ENCODE measurements around the gene HRAS.

- TF ChIP-seq CTCF (IDR thresholded peaks at IDR 0.05 in 2 of 3, conservative IDR thresholded peaks at IDR 0.05 in 1 of 3; ENCODE audit: control insufficient read depth in 2 of 3, extremely low read depth in 1 of 3, insufficient read depth in 1 of 3, low read depth in 3 of 3, low read length in 3 of 3) (no peak), MAX (IDR thresholded peaks at IDR 0.05; ENCODE audit: low read depth, low read length) (no peak), POLR2A (IDR thresholded peaks at IDR 0.05; ENCODE audit: low read depth, low read length) (peak; percentile 65; the same call in 1 of the 2 replicates), FOS (IDR thresholded peaks at IDR 0.05; ENCODE audit: borderline replicate concordance, extremely low read depth, insufficient read length) (no peak), KDM1A (IDR thresholded peaks at IDR 0.05; ENCODE audit: borderline replicate concordance) (no peak), MLLT1 (IDR thresholded peaks at IDR 0.05) (peak; percentile 93), NFIC (IDR thresholded peaks at IDR 0.05; ENCODE audit: low read depth, low read length) (no peak), EZH2 (IDR thresholded peaks at IDR 0.05; ENCODE audit: borderline replicate concordance, control insufficient read depth, low read depth, low read length) (no peak), PBX3 (IDR thresholded peaks at IDR 0.05; ENCODE audit: insufficient replicate concordance, low read depth, low read length) (no peak), IKZF1 (conservative IDR thresholded peaks at IDR 0.05) (peak; percentile 67), BACH1 (IDR thresholded peaks at IDR 0.05; ENCODE audit: borderline replicate concordance) (peak; percentile 73; the same call in 1 of the 2 replicates)
These were observed 31.1 kb downstream of the HRAS start for GRCh38 chr11:504053-504993.
